H1 (cell line): ENCODE measurements around the gene JMJD7. TPM values are rescaled to one million over a fixed set of nuclear protein-coding genes. Genes with fewer than 3 reads are reported as not detected.

Experiments
- CTCF ChIA-PET: fragments of 300-600 bp; sonication (Branson Sonifier 250); formaldehyde crosslinking; loops from one replicate; lab custom pipeline; 2021; ENCODE audit not compliant: partially characterized antibody; lab: Charles Lee
- POLR2A ChIA-PET: fragments of 300-600 bp; sonication (Branson Sonifier 250); formaldehyde crosslinking; loops from one replicate; lab custom pipeline; 2021; ENCODE audit warnings: inconsistent platforms; ENCODE audit not compliant: partially characterized antibody; lab: Charles Lee
- DNase-seq, 2 experiments: peaks; one replicate each; pipeline versions ENCODE4 v3.0.0 to v3.0.0-alpha.2; 2010 to 2022; ENCODE audit warnings: low spot score in 2 of 2, low read depth in 1 of 2, mixed read lengths in 1 of 2
- FAIRE-seq: peaks from 2 replicates; lab custom pipeline; 2011; peaks lifted over from hg19 to GRCh38; lab: Jason Lieb, UNC
- H2AFZ ChIP-seq: 2 replicates; pipeline ENCODE4 v1.8.1; 2012; ENCODE audit warnings: low read length, inconsistent platforms
- H2AK5ac ChIP-seq: 2 replicates; pipeline ENCODE4 v1.6.1; 2013; ENCODE audit warnings: low read depth, low read length
- H2BK120ac ChIP-seq: replicated peaks from 2 replicates; pipeline ENCODE3; 2013; ENCODE audit warnings: low read depth, low read length, inconsistent platforms
- H2BK12ac ChIP-seq: 2 replicates; pipeline ENCODE4 v1.6.1; 2013; ENCODE audit warnings: low read depth, low read length
- H2BK15ac ChIP-seq: 2 replicates; pipeline ENCODE4 v1.6.1; 2013; ENCODE audit warnings: low read length
- H2BK20ac ChIP-seq: 2 replicates; pipeline ENCODE4 v1.6.1; 2013; ENCODE audit warnings: low read length
- H2BK5ac ChIP-seq: 2 replicates; pipeline ENCODE4 v1.6.1; 2013; ENCODE audit warnings: low read depth, low read length
- H3K14ac ChIP-seq: 2 replicates; pipeline ENCODE4 v1.6.1; 2013; ENCODE audit warnings: inconsistent platforms; ENCODE audit not compliant: insufficient read length
- H3K18ac ChIP-seq: 2 replicates; pipeline ENCODE4 v1.6.1; 2013; ENCODE audit warnings: low read length; ENCODE audit errors: extremely low read depth
- H3K23ac ChIP-seq: 2 replicates; pipeline ENCODE4 v1.6.1; 2013; ENCODE audit warnings: inconsistent platforms; ENCODE audit not compliant: insufficient read length
- H3K23me2 ChIP-seq: 2 replicates; pipeline ENCODE4 v1.6.1; 2013; ENCODE audit warnings: low read depth, low read length
- H3K27ac ChIP-seq: 2 replicates; pipeline ENCODE4 v1.6.1; 2011; ENCODE audit warnings: low read depth, low read length, inconsistent platforms
- H3K27me3 ChIP-seq, 4 experiments: replicated peaks in 1 of 4; 1 replicate in 1 of 4; 2 replicates in 3 of 4; pipeline versions ENCODE4 v1.6.1 to v1.8.1; 2011 to 2013; ENCODE audit warnings: low read length in 3 of 4, mild to moderate bottlenecking in 3 of 4, inconsistent platforms in 2 of 4, mixed read lengths in 2 of 4, moderate library complexity in 1 of 4; ENCODE audit not compliant: control insufficient read depth in 3 of 4, insufficient read depth in 3 of 4; ENCODE audit errors: extremely low read depth in 1 of 4
- H3K36me3 ChIP-seq, 4 experiments: 2 replicates each; pipeline versions ENCODE4 v1.6.1 to v1.8.1; 2011 to 2013; ENCODE audit warnings: mild to moderate bottlenecking in 4 of 4, low read length in 3 of 4, moderate library complexity in 2 of 4, control low read depth in 1 of 4, inconsistent platforms in 1 of 4; ENCODE audit not compliant: insufficient read depth in 4 of 4, control insufficient read depth in 2 of 4
- H3K4ac ChIP-seq: replicated peaks from 2 replicates; pipeline ENCODE3; 2013; ENCODE audit warnings: low read length, low read depth, mixed read lengths, inconsistent platforms; ENCODE audit not compliant: insufficient read length
- H3K4me1 ChIP-seq, 4 experiments: replicated peaks in 1 of 4; 1 replicate in 1 of 4; 2 replicates in 3 of 4; pipeline versions ENCODE4 v1.6.1 to v1.8.1; 2011 to 2013; ENCODE audit warnings: low read length in 3 of 4, inconsistent platforms in 2 of 4, mixed read lengths in 1 of 4; ENCODE audit not compliant: insufficient read depth in 4 of 4, control insufficient read depth in 3 of 4
- H3K4me2 ChIP-seq, 2 experiments: 2 replicates each; pipeline versions ENCODE4 v1.6.1 to v1.8.1; 2011 to 2013; ENCODE audit warnings: low read depth in 2 of 2, low read length in 2 of 2, control low read depth in 1 of 2, inconsistent platforms in 1 of 2, mild to moderate bottlenecking in 1 of 2; ENCODE audit not compliant: insufficient read depth in 1 of 2
- H3K4me3 ChIP-seq, 4 experiments: fragments of 200-600, 300-600 bp in 1 of 4; sonication (generic), shearing (Covaris generic), sonication (Bioruptor Twin) in 1 of 4; 2 replicates each; pipeline versions ENCODE4 v1.5.1 to v1.8.1; 2011 to 2016; ENCODE audit warnings: low read length in 4 of 4, low read depth in 3 of 4, control low read depth in 2 of 4, inconsistent platforms in 2 of 4, mild to moderate bottlenecking in 2 of 4, mixed read lengths in 1 of 4, moderate library complexity in 1 of 4; ENCODE audit not compliant: insufficient read depth in 2 of 4; ENCODE audit errors: extremely low read depth in 1 of 4
- H3K56ac ChIP-seq: replicated peaks from 2 replicates; pipeline ENCODE3; 2013; ENCODE audit warnings: low read depth, mild to moderate bottlenecking, mixed read lengths, low read length, inconsistent platforms; ENCODE audit not compliant: insufficient read length
- H3K79me1 ChIP-seq: 2 replicates; pipeline ENCODE4 v1.6.1; 2013; ENCODE audit warnings: low read depth, low read length, control low read depth
- H3K79me2 ChIP-seq, 2 experiments: 2 replicates each; pipeline versions ENCODE4 v1.6.1 to v1.8.1; 2012 to 2013; ENCODE audit warnings: low read length in 2 of 2, mild to moderate bottlenecking in 2 of 2, inconsistent platforms in 1 of 2; ENCODE audit not compliant: insufficient read depth in 2 of 2, control insufficient read depth in 1 of 2
- H3K9ac ChIP-seq, 4 experiments: replicated peaks in 1 of 4; 1 replicate in 1 of 4; 2 replicates in 3 of 4; pipeline versions ENCODE4 v1.6.1 to v1.8.1; 2011 to 2013; ENCODE audit warnings: low read depth in 3 of 4, low read length in 3 of 4, control low read depth in 2 of 4, mild to moderate bottlenecking in 2 of 4, moderate library complexity in 2 of 4, inconsistent platforms in 1 of 4; ENCODE audit errors: extremely low read depth in 1 of 4
- H3K9me3 ChIP-seq, 2 experiments: 2 replicates each; pipeline versions ENCODE4 v1.6.1 to v1.8.1; 2012 to 2013; ENCODE audit warnings: mild to moderate bottlenecking in 2 of 2, moderate library complexity in 2 of 2, control low read depth in 1 of 2, inconsistent platforms in 1 of 2, low read depth in 1 of 2, low read length in 1 of 2, mixed read lengths in 1 of 2; ENCODE audit not compliant: insufficient read depth in 2 of 2
- H4K20me1 ChIP-seq, 2 experiments: replicated peaks in 1 of 2; 2 replicates each; pipeline versions ENCODE3 to v1.8.1; 2011 to 2013; ENCODE audit warnings: inconsistent platforms in 2 of 2, low read length in 2 of 2, mild to moderate bottlenecking in 1 of 2; ENCODE audit not compliant: insufficient read depth in 2 of 2, control insufficient read depth in 1 of 2
- H4K5ac ChIP-seq: 2 replicates; pipeline ENCODE4 v1.6.1; 2013; ENCODE audit warnings: low read length, low read depth, mixed read lengths, inconsistent platforms; ENCODE audit not compliant: insufficient read length
- H4K8ac ChIP-seq: 2 replicates; pipeline ENCODE4 v1.8.0; 2013; ENCODE audit warnings: mild to moderate bottlenecking, moderate library complexity, low read length, inconsistent platforms; ENCODE audit not compliant: insufficient read depth; ENCODE audit errors: extremely low read depth
- H4K91ac ChIP-seq: replicated peaks from 2 replicates; pipeline ENCODE3; 2013; ENCODE audit warnings: low read length, mixed read lengths, inconsistent platforms; ENCODE audit not compliant: insufficient read length
- CHD1 ChIP-seq: IDR thresholded peaks from 2 replicates; pipeline ENCODE4 v1.6.1; 2012; ENCODE audit warnings: low read depth, low read length, improper control_type of control experiment
- GABPA ChIP-seq: IDR thresholded peaks from 2 replicates; pipeline ENCODE4 v1.6.1; 2011; ENCODE audit warnings: mild to moderate bottlenecking, low read length, moderate library complexity, borderline replicate concordance; ENCODE audit not compliant: insufficient read depth
- NRF1 ChIP-seq: IDR thresholded peaks from 2 replicates; pipeline ENCODE4 v1.6.1; 2011; ENCODE audit warnings: mild to moderate bottlenecking, low read depth, low read length, improper control_type of control experiment
- PHF8 ChIP-seq: fragments of 200-600 bp; sonication (generic); conservative IDR thresholded peaks from 2 replicates; pipeline ENCODE4 v1.7.1; 2012; ENCODE audit warnings: low read depth, mild to moderate bottlenecking, inconsistent platforms, low read length, moderate library complexity
- POLR2AphosphoS5 ChIP-seq: IDR thresholded peaks from 2 replicates; pipeline ENCODE4 v1.6.1; 2011; ENCODE audit warnings: low read depth, low read length
- SIRT6 ChIP-seq: IDR thresholded peaks from one replicate; pipeline ENCODE4 v1.7.1; 2012; ENCODE audit warnings: low read length, inconsistent platforms
- SRF ChIP-seq: IDR thresholded peaks from 2 replicates; pipeline ENCODE4 v1.6.1; 2011; ENCODE audit warnings: mild to moderate bottlenecking, low read depth, low read length, moderate library complexity
- TCF12 ChIP-seq: IDR thresholded peaks from 2 replicates; pipeline ENCODE4 v1.6.1; 2011; ENCODE audit warnings: low read depth, mild to moderate bottlenecking, low read length
- WGBS, 2 experiments: shearing (Covaris generic) in 1 of 2; methylation state at CpG; one replicate each; pipeline versions ENCODE4 v1.1.6 to v1.1.7; 2013 to 2015; ENCODE audit warnings: low lambda C conversion rate in 2 of 2, mixed read lengths in 2 of 2, inconsistent platforms in 1 of 2, low coverage in 1 of 2, missing lambda C conversion rate in 1 of 2; ENCODE audit not compliant: insufficient replicate concordance in 2 of 2, insufficient coverage in 1 of 2, insufficient read length in 1 of 2; ENCODE audit errors: extremely low coverage in 1 of 2, missing lambda C conversion rate in 1 of 2; 5-methylcytosine and 5-hydroxymethylcytosine counted together
- polyA plus RNA-seq, 7 experiments: library from polyadenylated mRNA; depleted of rRNA in 3 of 7; stranded (reverse) in 5 of 7; unstranded in 2 of 7; fragments of >200 nt in 5 of 7; fragments of 200-250 nt in 2 of 7; gene quantifications; 1 replicate in 5 of 7; 2 replicates in 1 of 7; 4 replicates in 1 of 7; pipeline versions ENCODE4 v1.2.1 to v1.2.3, GENCODE V29; 2011 to 2013; ENCODE audit warnings: missing spikeins in 2 of 7, mixed read lengths in 2 of 7
- total RNA-seq: library from RNA; stranded (reverse); fragmentation: NEBNext Ultra II Directional; extraction: Animal tissue kit (Norgen Biotek cat#: 25700); gene quantifications from 2 replicates; pipeline ENCODE4 v1.2.1, GENCODE V29; 2021

The JMJD7 gene
- total and polyA plus RNA-seq, 2 of the 8 experiments (the other 6 are each of a cell fraction or from before 2014, with no cell fraction given) = 15.0 to 20.0 TPM

DNA sequence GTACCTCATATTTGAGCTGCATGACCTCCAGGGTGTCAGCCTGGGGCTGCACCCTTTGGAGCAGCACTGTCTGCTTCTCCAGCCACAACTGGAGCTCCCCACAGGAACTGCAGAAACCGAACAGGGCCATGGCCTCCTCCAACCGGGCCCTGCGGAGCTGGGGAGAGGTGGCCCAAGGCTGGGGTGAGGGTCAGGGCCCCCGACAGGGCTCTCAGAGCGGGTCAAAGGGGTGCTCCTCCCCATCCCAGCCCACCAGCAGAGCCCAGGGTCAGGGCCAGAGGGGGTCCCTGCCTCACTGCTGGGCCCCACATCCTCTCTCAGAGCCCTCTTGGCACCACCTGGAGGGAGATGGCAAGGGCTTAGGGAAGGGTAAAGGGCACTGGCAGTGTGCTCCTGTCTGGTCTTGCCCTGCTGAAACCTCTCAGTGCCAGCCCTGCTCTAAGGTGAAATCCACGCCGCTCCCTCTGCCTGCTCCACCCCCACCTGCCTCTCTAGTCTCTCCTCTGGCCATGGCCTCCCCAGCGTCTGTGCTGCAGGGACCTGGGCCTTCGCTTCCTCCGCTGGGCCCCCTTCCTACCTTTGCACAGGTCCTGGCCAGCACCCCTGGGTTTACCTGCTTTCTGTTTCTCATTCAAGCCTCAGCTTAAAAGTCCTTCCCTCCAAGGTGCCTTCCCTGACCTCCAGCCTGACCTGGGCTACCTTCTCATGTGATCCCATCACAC, 52.4 kb downstream of the JMJD7 start:
- H3K4ac ChIP-seq = no peak overlapping the region
- FAIRE-seq (no peak), DNase-seq (no peak)
- ChIA-PET POLR2A (interaction anchor here (0.8 to 3.2 kb wide), 3 partner anchors 16 to 27 kb away, joined by 4 to 11 read pairs (median 6); no protein-coding TSS in a partner anchor), CTCF (interaction anchor here (0.5 to 7.9 kb wide), 14 partner anchors 10 to 1018 kb away, joined by 3 to 58 read pairs (median 4); partner anchors contain the start of gene MAPKBP1)
- no peaks in the 10 kb centered on the region for H3K79me2 ChIP-seq
- H3K4me2 ChIP-seq = no peak overlapping the region
- H4K20me1 ChIP-seq = peaks cover 0 to 2% of the 10 kb centered on the region in 2 experiments
- H3K23me2 ChIP-seq = peaks cover 4% of the 10 kb centered on the region; the same call in 1 of the 2 replicates
- no peak overlapping the region for H2BK5ac ChIP-seq
- peak overlapping the region; percentile 91; the same call in 1 of the 2 replicates for H4K8ac ChIP-seq
- H2AK5ac ChIP-seq = no peak overlapping the region
- H4K5ac ChIP-seq = no peak overlapping the region
- no peaks in the 10 kb centered on the region for H3K36me3 ChIP-seq
- H3K79me1 ChIP-seq = no peaks in the 10 kb centered on the region
- H3K18ac ChIP-seq = no peak overlapping the region
- no peak overlapping the region for H3K4me3 ChIP-seq
- no peak overlapping the region for H4K91ac ChIP-seq
- H2BK12ac ChIP-seq = 0 out of 2 replicates have a peak overlapping the region, but pooled peaks have one; percentile 27
- H2BK20ac ChIP-seq = no peak overlapping the region
- H3K23ac ChIP-seq = no peak overlapping the region
- H3K9ac ChIP-seq = no peak overlapping the region
- no peaks in the 10 kb centered on the region for H3K9me3 ChIP-seq
- no peak overlapping the region for H3K14ac ChIP-seq
- no peak overlapping the region for H3K56ac ChIP-seq
- no peak overlapping the region for H2BK15ac ChIP-seq
- no peak overlapping the region for H2BK120ac ChIP-seq
- H3K27ac ChIP-seq = no peak overlapping the region
- no peak overlapping the region for H2AFZ ChIP-seq
- H3K27me3 ChIP-seq = peaks cover 21 to 36% (median 31%) of the 10 kb centered on the region in 4 experiments
- H3K4me1 ChIP-seq = peaks cover 0 to 9% (median 4%) of the 10 kb centered on the region in 4 experiments; a peak in 5 of 7 replicates
- WGBS, 2 experiments = 76% methylated on average over 10 of the region's 10 CpGs; no CpG with 5 or more reads in 1 of the 2 experiments
- TF ChIP-seq SRF (no peak), GABPA (no peak), PHF8 (no peak), CHD1 (no peak), TCF12 (no peak), POLR2AphosphoS5 (no peak), SIRT6 (no peak), NRF1 (no peak)
